SK-N-SH (cell line): ENCODE data around the gene PLA2G6. TPM values are rescaled to one million over a fixed set of nuclear protein-coding genes. Genes with fewer than 3 reads are reported as not detected.

Experiments used
- CTCF ChIA-PET: fragments of 300-600, 350-600 bp; formaldehyde crosslinking; extraction: SDS; loops from one replicate; lab custom pipeline; 2021; lab: Yijun Ruan, JAX
- POLR2A ChIA-PET: fragments of 350-600 bp; sonication (Branson Sonifier 250); formaldehyde crosslinking; extraction: SDS; loops from one replicate; lab custom pipeline; 2020; ENCODE audit warnings: antibody characterized with exemption, inconsistent platforms; lab: Yijun Ruan, JAX
- DNase-seq: peaks from one replicate; pipeline ENCODE4 v3.0.0; 2012
- H2AFZ ChIP-seq: fragments of 200-600 bp; sonication (generic); 2 replicates; pipeline ENCODE4 v1.8.1; 2016; ENCODE audit warnings: antibody characterized with exemption, mild to moderate bottlenecking, low read depth
- H3F3A ChIP-seq: fragments of 200-600 bp; sonication (generic); replicated peaks from 2 replicates; pipeline ENCODE3; 2016; ENCODE audit warnings: antibody characterized with exemption, mild to moderate bottlenecking; ENCODE audit not compliant: insufficient read depth
- H3K27ac ChIP-seq, 2 experiments: fragments of 200-500 bp in 1 of 2; fragments of 200-600 bp in 1 of 2; sonication (Bioruptor generic) in 1 of 2; sonication (generic), shearing (Covaris generic) in 1 of 2; 2 replicates each; pipeline versions ENCODE4 v1.5.1 to v1.6.1; 2014 to 2016; ENCODE audit warnings: low read depth in 2 of 2, inconsistent platforms in 1 of 2, low read length in 1 of 2, mild to moderate bottlenecking in 1 of 2, mixed read lengths in 1 of 2
- H3K27me3 ChIP-seq: fragments of 200-600 bp; sonication (generic), shearing (Covaris generic); 2 replicates; pipeline ENCODE4 v1.6.1; 2016; ENCODE audit warnings: mixed run types; ENCODE audit not compliant: insufficient read depth
- H3K36me3 ChIP-seq, 2 experiments: fragments of 200-500 bp in 1 of 2; fragments of 200-600 bp in 1 of 2; sonication (Bioruptor generic) in 1 of 2; sonication (generic) in 1 of 2; replicated peaks in 1 of 2; 2 replicates each; pipeline versions ENCODE3 to v1.5.1; 2014 to 2016; ENCODE audit warnings: low read length in 1 of 2, mild to moderate bottlenecking in 1 of 2; ENCODE audit not compliant: insufficient read depth in 2 of 2, control insufficient read depth in 1 of 2
- H3K4me1 ChIP-seq, 2 experiments: fragments of 200-500 bp in 1 of 2; fragments of 200-600 bp in 1 of 2; sonication (Bioruptor generic) in 1 of 2; sonication (generic), shearing (Covaris generic) in 1 of 2; 2 replicates each; pipeline versions ENCODE4 v1.5.1 to v1.6.1; 2014 to 2016; ENCODE audit warnings: low read depth in 1 of 2, low read length in 1 of 2, mixed run types in 1 of 2; ENCODE audit not compliant: insufficient read depth in 2 of 2, control insufficient read depth in 1 of 2
- H3K4me2 ChIP-seq: fragments of 200-600 bp; sonication (generic), shearing (Covaris generic); 2 replicates; pipeline ENCODE4 v1.6.1; 2017; ENCODE audit warnings: mixed run types
- H3K4me3 ChIP-seq, 2 experiments: fragments of 200-500 bp in 1 of 2; fragments of 200-600 bp in 1 of 2; sonication (Bioruptor generic) in 1 of 2; sonication (generic), shearing (Covaris generic) in 1 of 2; 2 replicates each; pipeline versions ENCODE4 v1.5.1 to v1.8.1; 2014 to 2016; ENCODE audit warnings: low read depth in 2 of 2, inconsistent platforms in 1 of 2, low read length in 1 of 2, mild to moderate bottlenecking in 1 of 2, mixed read lengths in 1 of 2, moderate library complexity in 1 of 2
- H3K79me2 ChIP-seq: fragments of 200-600 bp; sonication (generic); 2 replicates; pipeline ENCODE4 v1.8.1; 2017; ENCODE audit warnings: mild to moderate bottlenecking; ENCODE audit not compliant: insufficient read depth
- H3K9ac ChIP-seq: fragments of 200-600 bp; sonication (generic); 2 replicates; pipeline ENCODE4 v1.6.1; 2017; ENCODE audit warnings: mixed run types
- H3K9me2 ChIP-seq: fragments of 200-600 bp; sonication (generic); 2 replicates; pipeline ENCODE4 v1.6.1; 2017; ENCODE audit warnings: mixed run types
- H3K9me3 ChIP-seq: fragments of 200-600 bp; sonication (generic); 2 replicates; pipeline ENCODE4 v1.6.1; 2017; ENCODE audit warnings: mixed run types, mild to moderate bottlenecking, moderate library complexity
- H4K20me1 ChIP-seq: fragments of 200-600 bp; sonication (generic); 2 replicates; pipeline ENCODE4 v1.6.1; 2017; ENCODE audit warnings: mild to moderate bottlenecking, mixed run types; ENCODE audit not compliant: insufficient read depth
- EP300 ChIP-seq, 2 experiments: IDR thresholded peaks; 2 replicates each; pipeline versions ENCODE4 v1.4.0 to v1.6.1; 2012; ENCODE audit warnings: borderline replicate concordance in 1 of 2, low read depth in 1 of 2, low read length in 1 of 2
- JUND ChIP-seq: IDR thresholded peaks from 2 replicates; pipeline ENCODE4 v1.4.0; 2012
- MXI1 ChIP-seq: IDR thresholded peaks from 2 replicates; pipeline ENCODE4 v1.6.1; 2012; ENCODE audit warnings: mild to moderate bottlenecking, low read depth, low read length, improper control_type of control experiment
- NRF1 ChIP-seq: IDR thresholded peaks from 2 replicates; pipeline ENCODE4 v1.6.1; 2012; ENCODE audit warnings: low read depth, mild to moderate bottlenecking, low read length
- POLR2AphosphoS5 ChIP-seq: IDR thresholded peaks from 2 replicates; pipeline ENCODE4 v1.6.1; 2012; ENCODE audit warnings: low read depth, low read length
- RCOR1 ChIP-seq: fragments of 150-350 bp; IDR thresholded peaks from 2 replicates; pipeline ENCODE4 v1.6.1; 2017; ENCODE audit warnings: antibody characterized with exemption, low read length
- WGBS: methylation state at CpG from one replicate; pipeline ENCODE4 v1.1.6; 2017; ENCODE audit warnings: low lambda C conversion rate; 5-methylcytosine and 5-hydroxymethylcytosine counted together
- polyA plus RNA-seq, 3 experiments: library from polyadenylated mRNA; depleted of rRNA; stranded (reverse); fragments of >200 nt; gene quantifications; 2 replicates each; pipeline ENCODE4 v1.2.3, GENCODE V29; 2012
- TF ChIP-seq, protein P1 (sequence below): fragments of 150-350 bp; IDR thresholded peaks from 2 replicates; pipeline ENCODE4 v1.6.1; 2017; ENCODE audit warnings: antibody characterized with exemption, low read length, low read depth, borderline replicate concordance
- TF ChIP-seq, protein P2 (sequence below): IDR thresholded peaks from 2 replicates; pipeline ENCODE4; 2012

Gene PLA2G6
- polyA plus RNA-seq, 1 of the 3 experiments (the other 2 are of a cell fraction): 10.5 TPM

DNA sequence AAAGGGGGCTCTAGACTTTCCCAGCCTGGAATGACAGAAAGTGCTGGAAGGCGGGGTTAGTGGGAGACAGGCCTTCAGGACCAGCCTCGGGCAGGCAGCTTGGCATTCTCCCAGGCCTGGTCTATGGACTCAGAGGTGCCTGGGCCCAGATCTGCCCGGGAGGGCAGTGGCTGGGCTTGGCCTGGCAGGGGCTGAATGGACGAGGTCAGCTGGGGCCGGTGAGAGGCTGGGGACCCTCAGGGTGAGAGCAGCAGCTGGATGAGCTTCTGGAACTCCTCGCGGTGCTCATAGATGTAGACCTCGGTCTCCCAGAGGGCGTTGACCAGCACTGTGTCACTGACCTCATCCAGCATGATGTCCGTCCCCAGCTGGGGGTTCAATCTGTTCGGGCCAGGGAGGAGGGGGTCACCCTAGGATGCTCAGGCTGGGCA, 69.7 kb downstream of the PLA2G6 start:
- Histone ChIP-seq H2AFZ (no peak overlapping the region), H4K20me1 (no peaks in the 10 kb centered on the region), H3K9ac (no peak overlapping the region), H3K27ac (no peak overlapping the region), H3K4me3 (no peak overlapping the region), H3F3A (no peaks in the 10 kb centered on the region), H3K4me1 (no peaks in the 10 kb centered on the region; a peak in 1 of 4 replicates), H3K9me3 (no peaks in the 10 kb centered on the region), H3K27me3 (no peaks in the 10 kb centered on the region), H3K9me2 (no peaks in the 10 kb centered on the region), H3K36me3 (no peaks in the 10 kb centered on the region), H3K79me2 (no peaks in the 10 kb centered on the region), H3K4me2 (no peak overlapping the region)
- TF ChIP-seq, protein P1, sequence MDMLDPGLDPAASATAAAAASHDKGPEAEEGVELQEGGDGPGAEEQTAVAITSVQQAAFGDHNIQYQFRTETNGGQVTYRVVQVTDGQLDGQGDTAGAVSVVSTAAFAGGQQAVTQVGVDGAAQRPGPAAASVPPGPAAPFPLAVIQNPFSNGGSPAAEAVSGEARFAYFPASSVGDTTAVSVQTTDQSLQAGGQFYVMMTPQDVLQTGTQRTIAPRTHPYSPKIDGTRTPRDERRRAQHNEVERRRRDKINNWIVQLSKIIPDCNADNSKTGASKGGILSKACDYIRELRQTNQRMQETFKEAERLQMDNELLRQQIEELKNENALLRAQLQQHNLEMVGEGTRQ: no peak
- no peak for TF ChIP-seq POLR2AphosphoS5
- no peak for TF ChIP-seq RCOR1
- TF ChIP-seq, protein P2, sequence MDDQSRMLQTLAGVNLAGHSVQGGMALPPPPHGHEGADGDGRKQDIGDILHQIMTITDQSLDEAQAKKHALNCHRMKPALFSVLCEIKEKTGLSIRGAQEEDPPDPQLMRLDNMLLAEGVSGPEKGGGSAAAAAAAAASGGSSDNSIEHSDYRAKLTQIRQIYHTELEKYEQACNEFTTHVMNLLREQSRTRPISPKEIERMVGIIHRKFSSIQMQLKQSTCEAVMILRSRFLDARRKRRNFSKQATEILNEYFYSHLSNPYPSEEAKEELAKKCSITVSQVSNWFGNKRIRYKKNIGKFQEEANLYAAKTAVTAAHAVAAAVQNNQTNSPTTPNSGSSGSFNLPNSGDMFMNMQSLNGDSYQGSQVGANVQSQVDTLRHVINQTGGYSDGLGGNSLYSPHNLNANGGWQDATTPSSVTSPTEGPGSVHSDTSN: no peak
- no peak for TF ChIP-seq EP300 (IDR thresholded peaks at IDR 0.05; ENCODE audit: borderline replicate concordance in 1 of 2, low read depth in 1 of 2, low read length in 1 of 2)
- TF ChIP-seq NRF1: no peak
- TF ChIP-seq MXI1: no peak
- WGBS: 67% methylated on average over 2 of the region's 11 CpGs
- DNase-seq: no peak
- ChIA-PET CTCF (no interaction called here), POLR2A (interaction anchor here (1.0 kb wide), 1 partner anchor 53 kb away, joined by 3 read pairs; no protein-coding TSS in a partner anchor)

DNA sequence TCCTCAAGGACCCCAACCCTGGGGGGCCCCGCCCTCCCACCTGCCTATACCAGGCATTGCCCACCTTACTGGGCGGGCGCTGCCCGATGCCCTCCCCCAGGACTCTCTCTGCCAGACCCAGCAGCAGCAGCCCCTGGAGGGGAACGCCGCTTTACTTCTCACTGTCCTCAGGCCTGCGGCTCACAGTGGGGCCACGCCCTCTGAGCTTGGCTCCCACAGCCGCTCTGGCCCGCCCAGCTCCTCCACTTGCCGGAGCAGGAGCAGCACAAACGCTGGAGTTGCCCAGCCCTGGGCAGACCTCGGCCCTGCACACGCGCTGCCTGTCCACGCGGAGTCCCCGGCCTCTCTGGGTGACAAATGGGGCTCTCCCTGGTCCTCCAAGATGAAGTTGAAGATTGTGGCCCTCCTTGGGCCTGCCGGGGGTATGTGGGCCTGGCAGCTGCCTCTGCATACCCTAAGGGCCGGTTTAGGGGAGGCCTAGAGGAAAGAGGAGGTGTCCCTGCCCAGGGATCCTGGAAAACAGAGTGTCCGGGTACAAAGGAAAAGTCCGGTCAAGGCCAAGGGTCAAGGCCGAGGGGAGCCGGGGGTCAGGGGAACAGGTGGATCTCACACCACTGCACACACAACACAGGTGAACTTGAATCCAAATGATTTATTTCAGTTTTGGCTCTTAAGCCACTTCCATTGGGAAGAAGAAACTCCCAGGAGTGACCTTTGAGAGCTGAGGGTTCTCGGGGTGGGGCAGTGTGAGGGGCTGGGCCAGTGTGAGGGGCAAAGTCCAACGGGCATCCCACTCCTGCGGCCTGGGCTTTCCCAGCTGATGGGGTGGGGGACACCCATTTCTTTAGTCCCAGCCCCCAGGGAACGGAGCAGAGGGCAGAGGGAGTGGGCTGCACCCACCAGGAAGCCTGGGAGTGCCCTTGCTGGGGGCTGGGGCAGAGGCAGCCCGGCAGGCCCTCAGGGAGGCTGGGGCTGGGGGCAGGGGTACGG, 70.5 kb downstream of the PLA2G6 start:
- TF ChIP-seq MXI1 (no peak), JUND (no peak)
- TF ChIP-seq, protein P1: no peak
- no peak overlapping the region for H3K27ac ChIP-seq
- ChIA-PET CTCF (no interaction called here), POLR2A (interaction anchor here (1.0 kb wide), 1 partner anchor 54 kb away, joined by 3 read pairs; no protein-coding TSS in a partner anchor)
- H3K79me2 ChIP-seq: no peaks in the 10 kb centered on the region
- no peak for DNase-seq
- no peaks in the 10 kb centered on the region for H3K36me3 ChIP-seq
- no peak overlapping the region for H3K4me2 ChIP-seq
- H3K9ac ChIP-seq: no peak overlapping the region
- H3K4me3 ChIP-seq: no peak overlapping the region
- H3F3A ChIP-seq: no peaks in the 10 kb centered on the region
- H3K9me3 ChIP-seq: no peaks in the 10 kb centered on the region
- no peak overlapping the region for H2AFZ ChIP-seq
- no peaks in the 10 kb centered on the region for H4K20me1 ChIP-seq
- H3K27me3 ChIP-seq: no peaks in the 10 kb centered on the region
- H3K9me2 ChIP-seq: no peaks in the 10 kb centered on the region
- WGBS: 72% methylated on average over 6 of the region's 30 CpGs
- H3K4me1 ChIP-seq: no peaks in the 10 kb centered on the region; a peak in 1 of 4 replicates
